Head of caudate nucleus (tissue), 42 donors: Measurements from ENCODE around the gene FAM81B.

Experiments used
- DNase-seq, 42 donors: peaks; one replicate each; pipeline versions ENCODE4 v3.0.0 to v3.0.0-alpha.2; 2020 to 2021; ENCODE audit warnings: mixed read lengths in 7 of 42
- intact Hi-C: fragments of 100-400 bp; cut with DNase I; formaldehyde crosslinking; loops from one replicate; pipeline ENCODE4 v1.15.0; 2022

FAM81B gene

DNA sequence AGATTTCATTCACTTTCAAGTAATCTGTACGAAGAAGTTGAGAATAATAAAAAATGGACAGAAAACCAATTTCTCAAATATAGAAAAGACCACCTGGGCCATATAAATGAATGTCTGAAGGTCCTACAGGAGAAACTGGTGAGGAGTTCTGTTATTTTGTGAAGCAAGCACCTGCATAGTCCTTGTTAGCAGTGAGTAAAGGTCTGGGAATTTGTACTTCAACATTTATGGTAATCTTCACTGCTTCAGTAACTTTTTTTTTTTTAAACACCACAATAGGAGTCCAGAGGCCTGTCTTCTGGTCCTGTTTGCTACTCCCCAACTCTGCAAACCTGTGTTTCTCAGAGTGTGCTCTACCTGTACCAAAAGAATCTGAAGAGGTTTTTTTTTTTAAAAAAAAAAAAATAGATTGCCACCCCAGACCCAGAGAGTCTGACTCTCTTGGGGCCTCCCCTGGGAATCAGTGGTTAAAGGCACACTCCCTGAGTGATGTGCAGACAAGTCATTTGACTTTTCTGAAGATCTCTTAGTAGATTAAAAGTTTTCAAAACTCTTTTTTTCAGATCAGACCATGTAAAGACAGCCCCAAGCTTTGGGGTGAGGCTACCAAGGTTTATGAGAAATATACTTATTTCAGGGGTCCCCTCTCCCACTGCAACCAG lies 55.5 kb downstream of the FAM81B start:
- no peak for DNase-seq
- intact Hi-C loops: no loop called here

DNA sequence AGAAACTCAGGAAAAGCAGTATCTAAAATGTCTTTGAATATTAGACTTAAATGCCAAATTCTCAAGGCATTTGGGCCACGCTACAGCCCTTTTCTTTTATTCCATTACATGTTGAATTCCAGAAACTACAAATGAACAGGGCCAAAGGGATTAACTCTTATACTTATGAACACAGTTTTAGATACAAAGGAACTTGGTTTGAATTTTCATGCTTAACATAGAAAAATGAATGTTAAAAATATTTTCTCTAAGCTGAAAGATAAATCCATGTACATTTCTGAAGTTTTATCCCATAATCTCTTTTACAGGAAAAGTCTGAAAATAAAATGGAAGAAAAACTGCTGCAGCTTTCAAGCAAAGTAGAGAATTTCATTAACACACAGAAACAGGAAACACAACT lies 56.8 kb downstream of the FAM81B start:
- DNase-seq: no peak
- intact Hi-C loops: no loop called here

GRCh38 chr5:95448789-95449188 lies 57.6 kb downstream of the FAM81B start:
- DNase-seq: no peak
- intact Hi-C loops: no loop called here

DNA sequence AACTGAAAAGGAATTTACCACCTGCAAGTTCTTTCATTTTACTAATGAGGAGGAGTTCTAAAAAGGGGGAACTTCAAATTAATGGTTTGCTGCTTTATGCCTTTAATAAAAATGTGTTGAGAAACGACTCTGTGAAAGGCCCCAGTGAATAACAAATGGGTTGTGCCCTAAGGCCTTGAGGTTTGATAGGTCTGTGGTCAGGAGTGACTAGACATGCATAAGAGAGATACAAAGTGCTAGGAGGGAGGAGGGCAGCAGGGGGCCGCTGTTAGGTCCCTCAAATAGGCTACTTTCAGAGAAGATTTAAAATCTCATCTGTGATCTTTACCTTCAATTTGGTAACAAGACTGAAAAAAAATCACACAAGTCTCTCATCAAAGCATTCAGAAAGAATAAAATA lies 58.3 kb downstream of the FAM81B start:
- intact Hi-C loops: no loop called here
- DNase-seq: no peak

- intact Hi-C loops: no loop called here
- no peak for DNase-seq
These were observed 63.4 kb downstream of the FAM81B start for GRCh38 chr5:95454536-95454935.

DNA sequence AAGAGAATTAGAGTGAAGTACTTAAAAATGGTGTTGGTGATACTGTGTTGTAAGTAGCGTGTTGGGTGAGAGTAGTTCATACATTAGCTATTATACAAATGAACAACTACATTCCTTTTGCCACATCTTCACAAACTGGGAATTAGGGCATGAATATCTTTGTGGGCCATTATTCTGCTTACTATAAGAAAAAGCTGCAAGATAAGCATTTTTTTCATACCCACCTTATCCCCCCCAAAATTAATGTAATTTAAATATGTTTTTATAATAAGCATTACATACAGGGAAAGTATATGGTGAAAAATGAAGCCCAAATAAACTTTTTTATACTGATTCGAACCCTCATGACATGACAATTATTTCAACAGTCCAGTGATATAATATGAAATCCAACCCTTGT lies 69.5 kb downstream of the FAM81B start:
- intact Hi-C loops: no loop called here
- DNase-seq: no peak

- DNase-seq: no peak
- intact Hi-C loops: no loop called here
These were observed 80.3 kb downstream of the FAM81B start for GRCh38 chr5:95471487-95471886.

DNA sequence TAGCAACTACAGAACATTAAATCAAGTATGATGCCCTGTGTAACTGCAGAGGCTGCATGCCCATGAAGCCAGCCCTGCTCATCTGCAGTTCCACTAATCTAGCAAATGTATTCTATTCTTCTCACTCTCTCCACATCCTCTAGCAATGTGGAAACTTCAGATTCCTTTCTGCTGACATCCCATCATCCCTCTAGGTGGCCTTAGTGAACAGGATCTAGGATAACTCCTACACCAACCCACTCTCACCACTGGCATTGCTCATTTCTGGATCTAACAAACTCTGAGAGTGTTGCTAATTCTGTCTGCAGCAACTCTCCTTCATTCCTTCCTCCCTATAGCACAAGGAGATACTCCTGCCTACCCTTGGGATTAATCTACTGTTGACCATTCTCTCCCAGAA lies 80.8 kb downstream of the FAM81B start:
- intact Hi-C loops: no loop called here
- peak in 6 of 42 donors; percentile 9 to 47 (median 30) for DNase-seq

DNA sequence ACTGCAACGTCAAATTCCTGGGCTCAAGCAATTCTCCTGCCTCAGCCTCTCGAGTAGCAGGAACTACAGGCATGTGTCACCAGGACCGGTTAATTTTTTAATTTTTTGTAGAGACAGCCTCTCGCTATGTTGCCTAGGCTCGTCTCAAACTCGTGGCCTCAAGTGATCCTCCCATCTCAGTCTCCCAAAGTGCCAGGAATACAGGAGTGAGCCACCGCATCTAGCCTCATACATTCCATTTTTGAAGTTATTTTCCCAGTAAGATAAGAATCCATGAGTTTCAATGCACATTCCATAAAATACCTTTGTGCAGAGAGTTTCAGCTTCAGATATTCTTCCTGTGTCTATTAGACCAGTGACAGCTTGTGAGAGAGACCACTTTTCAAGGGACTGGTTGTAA lies 93.3 kb downstream of the FAM81B start:
- intact Hi-C loops: no loop called here
- no peak for DNase-seq

- no peak for DNase-seq
- intact Hi-C loops: no loop called here
These were observed 95.0 kb downstream of the FAM81B start for GRCh38 chr5:95486191-95486590.

- no peak for DNase-seq
- intact Hi-C loops: no loop called here
These were observed 96.7 kb downstream of the FAM81B start for GRCh38 chr5:95487880-95488279.
